NOMO-1 treated with DMSO at 0.1 percent for 48 hours (cell line): Measurements from ENCODE around the gene ANKRD44.
"Not testable (repeated sequence)": the region's sequence is repeated elsewhere in the genome, so short reads cannot be mapped to it uniquely, and the experiment has no call there.

Experiments
- DNase-seq: peaks from one replicate; lab custom pipeline; 2025; ENCODE audit not compliant: unreplicated experiment; lab: John Stamatoyannopoulos, UW

ANKRD44 gene

GRCh38 chr2:197054437-197054836 is 256.1 kb downstream of the ANKRD44 start:
- no peak for DNase-seq

DNA sequence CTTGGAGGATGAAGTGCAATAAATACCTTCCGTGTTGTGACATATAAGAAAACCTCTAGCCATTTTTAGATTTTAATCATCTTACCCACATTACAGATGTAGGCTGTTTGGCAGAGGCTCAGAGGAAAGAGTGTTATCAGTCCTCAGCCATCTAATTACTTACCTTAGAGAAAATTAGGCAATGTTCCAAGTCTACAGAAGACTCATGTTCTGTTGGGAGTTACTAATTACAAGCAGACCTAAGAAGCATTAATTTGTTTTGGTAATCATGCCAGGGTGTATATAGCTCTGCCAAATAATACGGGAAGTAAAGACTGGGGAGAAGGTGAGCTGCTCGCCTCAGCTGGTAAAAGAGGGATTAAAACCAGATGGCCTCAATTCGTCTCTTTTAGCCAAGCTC is 258.2 kb downstream of the ANKRD44 start:
- DNase-seq, result no peak

DNA sequence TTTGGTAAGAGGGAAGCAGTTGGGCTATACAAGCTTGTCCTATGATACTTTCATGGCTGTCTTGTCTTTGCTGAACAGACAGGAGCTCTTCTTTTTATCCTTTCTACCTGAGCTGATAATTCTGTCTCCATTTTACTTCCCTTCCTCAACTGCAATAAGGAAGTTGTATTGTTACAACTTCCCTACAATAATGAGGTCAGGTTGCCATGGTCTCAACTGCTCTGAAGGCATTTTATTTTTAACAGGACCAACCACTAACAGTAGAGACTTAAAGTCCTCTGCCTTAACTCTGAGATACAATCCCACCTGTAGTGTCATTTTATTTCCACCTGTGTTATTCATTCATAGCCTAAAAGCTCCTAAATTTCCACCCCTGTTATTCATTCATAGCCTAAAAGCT is 265.5 kb downstream of the ANKRD44 start:
- DNase-seq, result peak; percentile 69

DNA sequence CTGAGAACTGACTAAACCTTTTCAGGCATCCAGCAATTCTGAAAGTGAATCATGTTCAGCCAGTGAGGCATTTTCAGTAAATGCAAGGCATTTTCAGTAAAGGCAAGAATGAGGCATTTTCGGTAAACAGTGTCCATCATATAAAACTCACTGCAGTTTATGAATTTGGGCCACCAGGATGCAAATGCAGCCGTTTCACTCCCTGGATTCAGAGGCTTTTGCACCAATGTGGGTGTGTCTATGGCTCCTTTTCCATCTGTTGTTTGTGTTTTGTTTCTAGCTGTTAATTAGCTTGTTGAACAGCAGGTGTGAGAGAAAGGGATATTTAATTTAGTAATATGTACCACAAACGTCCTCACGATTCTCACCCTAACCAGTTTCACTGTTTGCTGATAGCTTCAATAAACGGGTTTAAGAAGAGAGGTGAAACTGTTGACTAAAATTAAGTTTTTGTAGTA is 267.8 kb downstream of the ANKRD44 start:
- no peak for DNase-seq

- no peak for DNase-seq
These were observed 272.6 kb downstream of the ANKRD44 start for GRCh38 chr2:197037863-197038398.

DNA sequence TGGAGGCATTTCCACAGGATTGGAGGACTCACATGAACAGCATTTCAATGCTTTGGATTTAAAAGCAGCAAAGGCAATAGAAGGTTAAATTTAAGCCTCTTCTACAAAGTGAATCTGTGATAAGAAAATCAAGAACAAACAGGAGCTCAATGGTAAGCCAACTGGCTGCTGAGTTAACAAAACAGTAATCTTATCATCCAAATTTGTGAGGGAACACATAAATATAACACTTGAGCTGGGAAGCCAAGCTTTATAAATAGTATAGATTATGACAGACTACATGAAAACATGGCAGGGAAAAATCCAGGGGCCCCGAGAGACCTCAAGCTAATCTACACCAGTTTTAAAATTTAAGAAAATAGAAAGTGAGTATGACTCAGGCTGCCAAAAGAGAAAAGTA is 275.6 kb downstream of the ANKRD44 start:
- DNase-seq, result no peak

DNA sequence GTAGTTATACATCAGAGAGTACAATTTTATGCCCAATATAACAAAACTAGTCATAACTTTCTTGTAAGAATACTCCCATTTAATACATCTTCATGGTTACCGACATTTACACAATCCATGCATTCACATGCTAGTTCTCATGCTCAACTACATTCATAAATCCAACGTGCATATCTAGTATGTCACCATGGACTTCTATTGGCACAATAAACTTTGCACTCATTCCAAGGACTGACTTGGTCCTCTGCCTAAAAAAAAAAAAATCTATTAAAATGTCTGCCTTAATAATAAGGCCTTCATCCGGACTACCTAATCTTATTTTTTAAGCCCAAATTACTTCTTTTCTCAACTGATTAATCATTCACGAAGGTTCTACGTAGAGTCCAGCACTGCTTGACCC is 276.3 kb downstream of the ANKRD44 start:
- DNase-seq, result no peak

- no peak for DNase-seq
These were observed 277.4 kb downstream of the ANKRD44 start for GRCh38 chr2:197033222-197033621.

GRCh38 chr2:197031803-197032202 is 278.8 kb downstream of the ANKRD44 start:
- DNase-seq, result no peak

DNA sequence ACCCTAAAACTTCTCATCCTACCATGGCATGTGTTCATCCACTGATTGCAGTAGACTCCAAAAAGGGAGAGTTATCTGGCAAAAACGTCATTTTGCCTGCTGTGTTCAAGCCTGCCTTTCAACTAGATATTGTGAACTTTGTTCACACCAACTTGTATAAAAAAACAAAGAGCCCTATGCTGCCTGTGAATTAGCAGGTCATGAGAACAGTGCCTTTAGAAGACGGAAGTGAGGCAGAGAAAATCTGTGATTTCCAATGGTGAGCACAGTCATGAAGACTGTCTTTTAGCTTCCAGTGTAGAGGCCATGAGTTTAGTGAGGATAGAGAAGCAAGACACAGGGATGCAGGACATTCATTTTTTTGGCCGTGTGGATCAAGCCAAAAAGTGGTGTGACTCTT is 280.5 kb downstream of the ANKRD44 start:
- DNase-seq, result no peak

DNA sequence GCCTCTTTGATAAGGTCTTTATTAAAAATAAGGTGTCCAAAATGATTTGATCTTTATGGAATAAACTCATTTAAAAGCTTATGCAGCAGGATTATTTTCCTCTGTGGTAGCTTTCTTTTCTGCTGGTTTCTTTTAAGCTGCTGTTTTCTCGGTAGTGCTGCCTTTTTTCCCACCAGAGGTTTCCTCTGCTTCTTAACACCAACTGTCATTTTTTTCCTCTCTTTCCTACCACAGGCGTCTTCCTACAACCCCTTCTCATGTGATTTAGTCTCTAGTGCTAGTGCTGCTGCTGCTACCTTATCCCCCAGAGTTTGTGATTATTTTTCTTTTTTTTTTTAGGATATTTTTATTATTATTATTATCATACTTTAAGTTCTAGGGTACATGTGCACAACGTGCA is 281.9 kb downstream of the ANKRD44 start:
- no peak for DNase-seq

- no peak for DNase-seq
These were observed 282.4 kb downstream of the ANKRD44 start for GRCh38 chr2:197028230-197028629.

GRCh38 chr2:197024206-197024605 is 286.4 kb downstream of the ANKRD44 start:
- DNase-seq, result no peak

DNA sequence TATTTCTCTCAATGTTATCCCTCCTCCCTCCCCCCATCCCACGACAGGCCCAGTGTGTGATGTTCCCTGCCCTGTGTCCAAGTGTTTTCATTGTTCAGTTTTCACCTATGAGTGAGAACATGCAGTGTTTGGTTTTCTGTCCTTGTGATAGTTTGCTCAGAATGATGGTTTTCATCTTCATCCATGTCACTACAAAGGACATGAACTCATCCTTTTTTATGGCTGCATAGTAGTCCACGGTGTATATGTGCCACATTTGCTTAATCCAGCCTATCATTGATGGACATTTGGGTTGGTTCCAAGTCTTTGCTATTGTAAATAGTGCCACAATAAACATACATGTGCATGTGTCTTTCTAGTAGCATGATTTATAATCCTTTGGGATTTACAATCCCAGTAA is 289.7 kb downstream of the ANKRD44 start:
- not testable (repeated sequence) for DNase-seq

DNA sequence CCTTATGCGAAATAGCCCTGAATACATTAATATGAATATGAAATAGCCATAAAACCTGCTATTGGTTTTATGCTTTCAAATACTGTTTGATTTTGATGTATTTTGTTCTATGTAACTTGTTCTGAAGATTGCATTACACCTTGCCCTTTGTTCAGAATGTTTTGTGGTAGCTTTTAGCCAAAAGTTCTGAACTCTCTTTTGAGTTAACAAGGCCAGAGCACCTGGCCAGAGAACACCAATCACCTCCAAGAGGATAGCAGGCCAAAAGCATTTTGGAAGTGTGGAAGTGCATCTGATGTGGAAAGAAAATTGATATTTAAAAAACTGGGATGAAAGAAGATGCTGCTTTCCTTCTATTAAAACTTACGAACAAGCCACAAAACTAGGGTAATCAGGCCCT is 297.5 kb downstream of the ANKRD44 start:
- DNase-seq, result no peak

GRCh38 chr2:197011801-197012641 is 298.6 kb downstream of the ANKRD44 start:
- DNase-seq, result peak; percentile 33

GRCh38 chr2:197011021-197011417 is 299.6 kb downstream of the ANKRD44 start:
- DNase-seq, result peak; percentile 1

GRCh38 chr2:197010200-197011020 is 300.2 kb downstream of the ANKRD44 start:
- no peak for DNase-seq

- DNase-seq, result not testable (repeated sequence)
These were observed 301.7 kb downstream of the ANKRD44 start for GRCh38 chr2:197008741-197009341.

- DNase-seq, result no peak
These were observed 302.6 kb downstream of the ANKRD44 start for GRCh38 chr2:197007716-197008628.
